Sigmoid colon (tissue), 7 donors: ENCODE results near the gene TRIM13. TPM values are rescaled to one million over a fixed set of nuclear protein-coding genes. Genes with fewer than 3 reads are reported as not detected.

Experiments used
- DNase-seq: peaks from one replicate; pipeline ENCODE4 v3.0.0-alpha.2; 2019
- H3K27ac ChIP-seq, 4 donors: fragments of 200-600 bp; sonication (generic); one replicate each; pipeline ENCODE4 v1.5.1; 2016 to 2019; ENCODE audit warnings: mild to moderate bottlenecking in 1 of 4
- H3K27me3 ChIP-seq, 3 donors: fragments of 200-600 bp; sonication (generic); one replicate each; pipeline ENCODE4 v1.5.1; 2019; ENCODE audit warnings: mild to moderate bottlenecking in 1 of 3
- H3K36me3 ChIP-seq, 4 donors: fragments of 200-600 bp; sonication (generic); one replicate each; pipeline ENCODE4 v1.5.1; 2016 to 2019
- H3K4me1 ChIP-seq, 4 donors: fragments of 200-600 bp; sonication (generic); one replicate each; pipeline ENCODE4 v1.5.1; 2017 to 2019
- H3K4me3 ChIP-seq, 4 donors: fragments of 200-600 bp; sonication (generic); one replicate each; pipeline ENCODE4 v1.5.1; 2017 to 2019; ENCODE audit warnings: mild to moderate bottlenecking in 2 of 4, moderate library complexity in 1 of 4
- H3K9me3 ChIP-seq, 4 donors: fragments of 200-600 bp in 3 of 4; sonication (generic) in 3 of 4; one replicate each; pipeline versions ENCODE4 v1.5.1 to v1.6.1; 2013 to 2019
- CTCF ChIP-seq, 4 experiments: fragments of 450-650 bp in 3 of 4; fragments of 200-600 bp in 1 of 4; IDR thresholded peaks; one replicate each; pipeline ENCODE4 v1.5.1; 2016 to 2019; ENCODE audit warnings: antibody characterized with exemption in 4 of 4, mild to moderate bottlenecking in 3 of 4, moderate library complexity in 2 of 4
- EP300 ChIP-seq, 4 donors: sonication (generic); formaldehyde crosslinking; IDR thresholded peaks; one replicate each; pipeline ENCODE4 v1.6.1; 2017; ENCODE audit warnings: antibody characterized with exemption in 4 of 4
- POLR2A ChIP-seq, 2 donors: fragments of 450-650 bp; IDR thresholded peaks; one replicate each; pipeline ENCODE4 v1.6.1; 2016; ENCODE audit warnings: antibody characterized with exemption in 2 of 2, mild to moderate bottlenecking in 2 of 2, moderate library complexity in 2 of 2
- POLR2AphosphoS5 ChIP-seq, 4 donors: sonication (generic); formaldehyde crosslinking; IDR thresholded peaks; one replicate each; pipeline ENCODE4 v1.6.1; 2017; ENCODE audit warnings: antibody characterized with exemption in 4 of 4
- WGBS, 2 donors: extraction: QIAGEN DNeasy Blood & Tissue Kit; methylation state at CpG; one replicate each; pipeline ENCODE4 v1.1.7; 2013; 5-methylcytosine and 5-hydroxymethylcytosine counted together
- intact Hi-C: fragments of 100-400 bp; cut with DNase I; formaldehyde crosslinking; loops from one replicate; pipeline ENCODE4 v1.15.1; 2023
- polyA plus RNA-seq, 3 donors: library from polyadenylated mRNA; stranded (reverse); fragments of 200-250 nt; gene quantifications; one replicate each; pipeline ENCODE4 v1.2.3, GENCODE V29; 2013
- small RNA-seq, 3 donors: library from RNA; depleted of rRNA; stranded (forward); fragments of <200 nt; gene quantifications; one replicate each; pipeline ENCODE3, GENCODE V24; 2016
- total RNA-seq, 4 donors: library from RNA; depleted of rRNA; stranded (reverse); fragments of >200 nt; gene quantifications; one replicate each; pipeline ENCODE4 v1.1.0, GENCODE V29; 2016
- donor health status: healthy with polysubstance abuse.
- donor health status: Bipolar disorder and iron deficiency.
- donor health status: healthy.

Gene TRIM13
- total and polyA plus RNA-seq, 7 donors: 9.0 to 25.0 (median 17.5) TPM

GRCh38 chr13:50065712-50066111, 68.9 kb downstream of the TRIM13 start:
- intact Hi-C loops: no loop called here
- no peaks in the 10 kb centered on the region for H3K27me3 ChIP-seq

More at GRCh38 chr13:50065712-50066111, 68.9 kb downstream of the TRIM13 start:
- Histone ChIP-seq H3K27ac (no peak overlapping the region), H3K4me3 (no peak overlapping the region), H3K36me3 (peaks cover 0 to 12% (median 0%) of the 10 kb centered on the region in 4 donors), H3K4me1 (peaks cover 0 to 8% (median under 1%) of the 10 kb centered on the region in 4 donors), H3K9me3 (no peaks in the 10 kb centered on the region)
- no peak for DNase-seq
- TF ChIP-seq EP300 (IDR thresholded peaks at IDR 0.05) (no peak), CTCF (IDR thresholded peaks at IDR 0.05) (no peak), POLR2A (IDR thresholded peaks at IDR 0.05) (no peak), POLR2AphosphoS5 (IDR thresholded peaks at IDR 0.05) (no peak)
- WGBS, 2 donors: 91 to 94% methylated on average over 1 of the region's 1 CpG

Small RNA genes within 50 kb of the gene (small RNA-seq; reads per million reads assigned to genes)
- gene MIR16-1 (0 to 0.43 (median 0.24) reads per million in 3 donors), gene MIR3613 (0.22 to 0.54 (median 0.42) reads per million in 3 donors), gene RF02105 (0 reads per million in 3 donors), gene RF02106 (0 reads per million in 3 donors), gene RF02107 (0 reads per million in 3 donors), gene RF02108 (0 reads per million in 3 donors)

Other genes with a start within 250 kb of the TRIM13 start
- gene KPNA3, start 204.4 kb upstream of the TRIM13 start, total RNA-seq: 10 to 100 TPM; 41.5 to 64.3 (median 46.3) TPM
- 10 to 100 TPM; 15.6 to 17.8 (median 16.2) TPM for gene KPNA3, start 204.4 kb upstream of the TRIM13 start, polyA plus RNA-seq
- 1 to 10 TPM; 6.6 to 9.1 (median 8.4) TPM for gene SPRYD7, start 60.7 kb upstream of the TRIM13 start, total RNA-seq
- 10 to 100 TPM in 2 of 3 donors, 1 to 10 TPM in 1; 8.4 to 14.8 (median 12.6) TPM for gene SPRYD7, start 60.7 kb upstream of the TRIM13 start, polyA plus RNA-seq
- gene KCNRG, start 18.4 kb downstream of the TRIM13 start, total RNA-seq: 1 to 10 TPM in 2 of 4 donors, not detected in 2; 2.5 to 3.4 TPM
- under 1 TPM in 1 of 3 donors, not detected in 2; 0.42 TPM for gene KCNRG, start 18.4 kb downstream of the TRIM13 start, polyA plus RNA-seq